K562 (cell line): ENCODE measurements around the gene GET3. TPM values are rescaled to one million over a fixed set of nuclear protein-coding genes. Genes with fewer than 3 reads are reported as not detected.
A peak's percentile ranks its signal among the peaks of the same experiment; 100 is the strongest.

Experiments
- ARID1B ChIP-seq: fragments of 450-650 bp; IDR thresholded peaks from 2 replicates; pipeline ENCODE4 v1.6.1; 2016; ENCODE audit warnings: antibody characterized with exemption, mild to moderate bottlenecking, inconsistent platforms
- BACH1 ChIP-seq: fragments of 200-800 bp; sonication (Bioruptor generic); IDR thresholded peaks from 2 replicates; pipeline ENCODE4 v1.6.1; 2016; ENCODE audit warnings: missing genetic modification characterization, missing compliant biosample characterization
- BHLHE40 ChIP-seq: IDR thresholded peaks from 2 replicates; pipeline ENCODE4 v1.6.1; 2011; ENCODE audit warnings: low read length, improper control_type of control experiment
- CHD1 ChIP-seq: fragments of 200-600 bp; sonication (generic); IDR thresholded peaks from one replicate; pipeline ENCODE4 v1.6.1; 2012; ENCODE audit warnings: mild to moderate bottlenecking, moderate library complexity, low read length, inconsistent platforms
- GATAD2A ChIP-seq: fragments of 450-650 bp; IDR thresholded peaks from 2 replicates; pipeline ENCODE4 v1.6.1; 2017
- L3MBTL2 ChIP-seq: fragments of 450-650 bp; IDR thresholded peaks from 2 replicates; pipeline ENCODE4 v1.6.1; 2016; ENCODE audit warnings: mild to moderate bottlenecking, moderate library complexity
- RNF2 ChIP-seq: sonication (generic); IDR thresholded peaks from 2 replicates; pipeline ENCODE4 v1.6.1; 2016
- SREBF2 ChIP-seq: sonication (generic); formaldehyde crosslinking; IDR thresholded peaks from 2 replicates; pipeline ENCODE4 v1.4.0; 2020; ENCODE audit warnings: mild to moderate bottlenecking, missing genetic modification reagents
- TGIF2 ChIP-seq: sonication (generic); formaldehyde crosslinking; IDR thresholded peaks from 2 replicates; pipeline ENCODE4 v1.8.1; 2022; ENCODE audit warnings: mild to moderate bottlenecking, missing genetic modification reagents, moderate library complexity
- ZNF175 ChIP-seq: fragments of 200-800 bp; sonication (Bioruptor generic); IDR thresholded peaks from 2 replicates; pipeline ENCODE4 v1.6.1; 2016; ENCODE audit warnings: low read depth, mild to moderate bottlenecking, missing genetic modification characterization, missing compliant biosample characterization
- ZNF436 ChIP-seq: fragments of 250-450, 450-650 bp; sonication (Bioruptor Pico); formaldehyde crosslinking; IDR thresholded peaks from 2 replicates; pipeline ENCODE4 v1.7.0; 2020; ENCODE audit warnings: mild to moderate bottlenecking
- ZNF589 ChIP-seq: fragments of 200-800 bp; sonication (Bioruptor generic); IDR thresholded peaks from 2 replicates; pipeline ENCODE4 v1.6.1; 2016; ENCODE audit warnings: low read depth, missing genetic modification characterization, missing compliant biosample characterization
- ZNF695 ChIP-seq: fragments of 450-650 bp; formaldehyde crosslinking; IDR thresholded peaks from 2 replicates; pipeline ENCODE4 v1.4.0; 2020; ENCODE audit warnings: mild to moderate bottlenecking, moderate library complexity
- ZNF785 ChIP-seq: fragments of 250-450 bp; sonication (Bioruptor Pico); IDR thresholded peaks from 2 replicates; pipeline ENCODE4 v1.4.0; 2020; ENCODE audit warnings: mild to moderate bottlenecking
- polyA plus RNA-seq, 8 experiments: library from polyadenylated mRNA; depleted of rRNA in 4 of 8; stranded (reverse) in 5 of 8; unstranded in 3 of 8; fragments of >200 nt; fragmentation: Nextera tagmentation in 2 of 8; fragmentation: Illumina TruSeq in 1 of 8; extraction: Ambion mirVana in 2 of 8; extraction: Trizol in 1 of 8; gene quantifications; 2 replicates each; pipeline versions ENCODE4 v1.2.1 to v1.2.3, GENCODE V29; 2011 to 2014; ENCODE audit warnings: inconsistent platforms in 1 of 8, missing spikeins in 1 of 8
- total RNA-seq, 7 experiments: library from RNA; depleted of rRNA in 6 of 7; stranded (reverse); fragments of >200 nt in 6 of 7; fragmentation: Illumina TruSeq in 2 of 7; extraction: Trizol in 2 of 7; gene quantifications; 2 replicates each; pipeline versions ENCODE4 v1.2.1 to v1.2.3, GENCODE V29; 2011 to 2021; ENCODE audit warnings: low replicate concordance in 1 of 7
- TF ChIP-seq, protein P1 (sequence below), 2 experiments: fragments of 450-650 bp; IDR thresholded peaks; 2 replicates each; pipeline ENCODE4 v1.6.1; 2016
- TF ChIP-seq, protein P2 (sequence below), 2 experiments: fragments of 450-650 bp; IDR thresholded peaks; 2 replicates each; pipeline ENCODE4 v1.6.1; 2018; ENCODE audit warnings: mild to moderate bottlenecking in 2 of 2, low read depth in 1 of 2; ENCODE audit not compliant: partially characterized antibody in 2 of 2
- TF ChIP-seq, protein P3 (sequence below): fragments of 450-650 bp; IDR thresholded peaks from 2 replicates; pipeline ENCODE4 v1.6.1; 2017; ENCODE audit warnings: antibody characterized with exemption
- TF ChIP-seq, protein P4 (sequence below): fragments of 250-450 bp; sonication (Bioruptor Pico); IDR thresholded peaks from 2 replicates; pipeline ENCODE4 v1.5.0; 2020; ENCODE audit warnings: mild to moderate bottlenecking
- TF ChIP-seq, protein P5 (sequence below): sonication (generic); formaldehyde crosslinking; IDR thresholded peaks from 2 replicates; pipeline ENCODE4 v1.8.1; 2022; ENCODE audit warnings: missing genetic modification reagents

GET3 gene
- total and polyA plus RNA-seq, 9 of the 15 experiments (the other 6 are each of a cell fraction or from before 2014, with no cell fraction given) = 8.3 to 83.5 (median 51.8) TPM

DNA sequence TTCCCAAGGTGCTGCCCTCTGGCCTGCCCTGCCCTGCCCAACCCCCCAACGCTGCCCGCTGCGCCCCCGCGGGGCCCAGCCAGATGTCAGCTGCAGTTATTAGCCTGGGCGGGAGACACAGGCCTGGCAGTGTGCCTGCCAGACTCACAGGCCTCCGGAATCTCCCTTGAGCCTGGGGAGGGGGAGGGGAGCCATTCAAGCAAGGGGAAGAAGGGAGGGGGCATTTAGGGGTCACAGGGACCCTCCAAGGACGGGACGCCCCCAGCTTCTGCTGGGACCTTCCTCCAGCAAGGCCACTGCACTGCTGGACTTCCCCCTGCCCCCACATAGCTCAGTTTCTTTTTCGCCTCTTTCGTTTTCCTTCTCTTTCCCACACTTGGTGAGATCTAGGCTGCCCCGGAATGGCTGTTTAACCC lies 51.4 kb downstream of the GET3 start (continued):
- TF ChIP-seq, protein P1, sequence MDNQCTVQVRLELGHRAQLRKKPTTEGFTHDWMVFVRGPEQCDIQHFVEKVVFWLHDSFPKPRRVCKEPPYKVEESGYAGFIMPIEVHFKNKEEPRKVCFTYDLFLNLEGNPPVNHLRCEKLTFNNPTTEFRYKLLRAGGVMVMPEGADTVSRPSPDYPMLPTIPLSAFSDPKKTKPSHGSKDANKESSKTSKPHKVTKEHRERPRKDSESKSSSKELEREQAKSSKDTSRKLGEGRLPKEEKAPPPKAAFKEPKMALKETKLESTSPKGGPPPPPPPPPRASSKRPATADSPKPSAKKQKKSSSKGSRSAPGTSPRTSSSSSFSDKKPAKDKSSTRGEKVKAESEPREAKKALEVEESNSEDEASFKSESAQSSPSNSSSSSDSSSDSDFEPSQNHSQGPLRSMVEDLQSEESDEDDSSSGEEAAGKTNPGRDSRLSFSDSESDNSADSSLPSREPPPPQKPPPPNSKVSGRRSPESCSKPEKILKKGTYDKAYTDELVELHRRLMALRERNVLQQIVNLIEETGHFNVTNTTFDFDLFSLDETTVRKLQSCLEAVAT (IDR thresholded peaks at IDR 0.05) = 0 out of 4 replicates have a peak, but pooled peaks of 1 of the 2 experiments have one; percentile 41
- no peak for TF ChIP-seq ZNF436 (CRISPR knock-in tag)
- TF ChIP-seq, protein P2, sequence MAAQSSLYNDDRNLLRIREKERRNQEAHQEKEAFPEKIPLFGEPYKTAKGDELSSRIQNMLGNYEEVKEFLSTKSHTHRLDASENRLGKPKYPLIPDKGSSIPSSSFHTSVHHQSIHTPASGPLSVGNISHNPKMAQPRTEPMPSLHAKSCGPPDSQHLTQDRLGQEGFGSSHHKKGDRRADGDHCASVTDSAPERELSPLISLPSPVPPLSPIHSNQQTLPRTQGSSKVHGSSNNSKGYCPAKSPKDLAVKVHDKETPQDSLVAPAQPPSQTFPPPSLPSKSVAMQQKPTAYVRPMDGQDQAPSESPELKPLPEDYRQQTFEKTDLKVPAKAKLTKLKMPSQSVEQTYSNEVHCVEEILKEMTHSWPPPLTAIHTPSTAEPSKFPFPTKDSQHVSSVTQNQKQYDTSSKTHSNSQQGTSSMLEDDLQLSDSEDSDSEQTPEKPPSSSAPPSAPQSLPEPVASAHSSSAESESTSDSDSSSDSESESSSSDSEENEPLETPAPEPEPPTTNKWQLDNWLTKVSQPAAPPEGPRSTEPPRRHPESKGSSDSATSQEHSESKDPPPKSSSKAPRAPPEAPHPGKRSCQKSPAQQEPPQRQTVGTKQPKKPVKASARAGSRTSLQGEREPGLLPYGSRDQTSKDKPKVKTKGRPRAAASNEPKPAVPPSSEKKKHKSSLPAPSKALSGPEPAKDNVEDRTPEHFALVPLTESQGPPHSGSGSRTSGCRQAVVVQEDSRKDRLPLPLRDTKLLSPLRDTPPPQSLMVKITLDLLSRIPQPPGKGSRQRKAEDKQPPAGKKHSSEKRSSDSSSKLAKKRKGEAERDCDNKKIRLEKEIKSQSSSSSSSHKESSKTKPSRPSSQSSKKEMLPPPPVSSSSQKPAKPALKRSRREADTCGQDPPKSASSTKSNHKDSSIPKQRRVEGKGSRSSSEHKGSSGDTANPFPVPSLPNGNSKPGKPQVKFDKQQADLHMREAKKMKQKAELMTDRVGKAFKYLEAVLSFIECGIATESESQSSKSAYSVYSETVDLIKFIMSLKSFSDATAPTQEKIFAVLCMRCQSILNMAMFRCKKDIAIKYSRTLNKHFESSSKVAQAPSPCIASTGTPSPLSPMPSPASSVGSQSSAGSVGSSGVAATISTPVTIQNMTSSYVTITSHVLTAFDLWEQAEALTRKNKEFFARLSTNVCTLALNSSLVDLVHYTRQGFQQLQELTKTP (IDR thresholded peaks at IDR 0.05; ENCODE audit: low read depth in 1 of 2, partially characterized antibody in 2 of 2) = no peak
- TF ChIP-seq ARID1B = peak; percentile 38; the same call in 1 of the 2 replicates
- peak; percentile 86 for TF ChIP-seq GATAD2A
- TF ChIP-seq TGIF2 (CRISPR knock-in tag) = no peak
- TF ChIP-seq ZNF695 (CRISPR knock-in tag) = no peak
- no peak for TF ChIP-seq SREBF2 (CRISPR knock-in tag)
- TF ChIP-seq ZNF785 = no peak
- TF ChIP-seq BACH1 (tag) = no peak
- TF ChIP-seq, protein P3, sequence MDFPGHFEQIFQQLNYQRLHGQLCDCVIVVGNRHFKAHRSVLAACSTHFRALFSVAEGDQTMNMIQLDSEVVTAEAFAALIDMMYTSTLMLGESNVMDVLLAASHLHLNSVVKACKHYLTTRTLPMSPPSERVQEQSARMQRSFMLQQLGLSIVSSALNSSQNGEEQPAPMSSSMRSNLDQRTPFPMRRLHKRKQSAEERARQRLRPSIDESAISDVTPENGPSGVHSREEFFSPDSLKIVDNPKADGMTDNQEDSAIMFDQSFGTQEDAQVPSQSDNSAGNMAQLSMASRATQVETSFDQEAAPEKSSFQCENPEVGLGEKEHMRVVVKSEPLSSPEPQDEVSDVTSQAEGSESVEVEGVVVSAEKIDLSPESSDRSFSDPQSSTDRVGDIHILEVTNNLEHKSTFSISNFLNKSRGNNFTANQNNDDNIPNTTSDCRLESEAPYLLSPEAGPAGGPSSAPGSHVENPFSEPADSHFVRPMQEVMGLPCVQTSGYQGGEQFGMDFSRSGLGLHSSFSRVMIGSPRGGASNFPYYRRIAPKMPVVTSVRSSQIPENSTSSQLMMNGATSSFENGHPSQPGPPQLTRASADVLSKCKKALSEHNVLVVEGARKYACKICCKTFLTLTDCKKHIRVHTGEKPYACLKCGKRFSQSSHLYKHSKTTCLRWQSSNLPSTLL = no peak
- TF ChIP-seq CHD1 = no peak
- TF ChIP-seq, protein P4, sequence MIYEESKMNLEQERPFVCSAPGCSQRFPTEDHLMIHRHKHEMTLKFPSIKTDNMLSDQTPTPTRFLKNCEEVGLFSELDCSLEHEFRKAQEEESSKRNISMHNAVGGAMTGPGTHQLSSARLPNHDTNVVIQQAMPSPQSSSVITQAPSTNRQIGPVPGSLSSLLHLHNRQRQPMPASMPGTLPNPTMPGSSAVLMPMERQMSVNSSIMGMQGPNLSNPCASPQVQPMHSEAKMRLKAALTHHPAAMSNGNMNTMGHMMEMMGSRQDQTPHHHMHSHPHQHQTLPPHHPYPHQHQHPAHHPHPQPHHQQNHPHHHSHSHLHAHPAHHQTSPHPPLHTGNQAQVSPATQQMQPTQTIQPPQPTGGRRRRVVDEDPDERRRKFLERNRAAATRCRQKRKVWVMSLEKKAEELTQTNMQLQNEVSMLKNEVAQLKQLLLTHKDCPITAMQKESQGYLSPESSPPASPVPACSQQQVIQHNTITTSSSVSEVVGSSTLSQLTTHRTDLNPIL (CRISPR knock-in tag) = no peak
- no peak for TF ChIP-seq ZNF175
- no peak for TF ChIP-seq L3MBTL2
- TF ChIP-seq, protein P5, sequence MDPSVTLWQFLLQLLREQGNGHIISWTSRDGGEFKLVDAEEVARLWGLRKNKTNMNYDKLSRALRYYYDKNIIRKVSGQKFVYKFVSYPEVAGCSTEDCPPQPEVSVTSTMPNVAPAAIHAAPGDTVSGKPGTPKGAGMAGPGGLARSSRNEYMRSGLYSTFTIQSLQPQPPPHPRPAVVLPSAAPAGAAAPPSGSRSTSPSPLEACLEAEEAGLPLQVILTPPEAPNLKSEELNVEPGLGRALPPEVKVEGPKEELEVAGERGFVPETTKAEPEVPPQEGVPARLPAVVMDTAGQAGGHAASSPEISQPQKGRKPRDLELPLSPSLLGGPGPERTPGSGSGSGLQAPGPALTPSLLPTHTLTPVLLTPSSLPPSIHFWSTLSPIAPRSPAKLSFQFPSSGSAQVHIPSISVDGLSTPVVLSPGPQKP (CRISPR knock-in tag) = no peak
- 0 out of 2 replicates have a peak, but pooled peaks have one; percentile 44 for TF ChIP-seq RNF2
- TF ChIP-seq BHLHE40 = no peak
- TF ChIP-seq ZNF589 (CRISPR knock-in tag) = 0 out of 2 replicates have a peak, but pooled peaks have one; percentile 60
